A673 (cell line): ENCODE measurements around the gene GPR152. TPM values are rescaled to one million over a fixed set of nuclear protein-coding genes. Genes with fewer than 3 reads are reported as not detected.
A peak's percentile ranks its signal among the peaks of the same experiment; 100 is the strongest.
"Not testable (repeated sequence)": the region's sequence is repeated elsewhere in the genome, so short reads cannot be mapped to it uniquely, and the experiment has no call there.

Experiments
- BruUV-seq: library from RNA; stranded (reverse); fragments of 400-500 nt; replicated peaks from 2 replicates; lab custom pipeline; 2021; lab: Mats Ljungman, UMichigan
- CTCF ChIA-PET: fragments of 300-600 bp; sonication (Branson Sonifier 250); formaldehyde crosslinking; loops from one replicate; lab custom pipeline; 2022; ENCODE audit warnings: antibody characterized with exemption; lab: Charles Lee
- POLR2A ChIA-PET: fragments of 300-600 bp; sonication (Branson Sonifier 250); formaldehyde crosslinking; loops from one replicate; lab custom pipeline; 2022; ENCODE audit warnings: antibody characterized with exemption; ENCODE audit not compliant: low non-redundant PET; lab: Charles Lee
- DNase-seq: peaks from one replicate; pipeline ENCODE4 v3.0.0-alpha.2; 2015; ENCODE audit warnings: low spot score
- H3K27ac ChIP-seq: fragments of 200-600 bp; sonication (generic); 2 replicates; pipeline ENCODE4 v1.5.1; 2016; ENCODE audit warnings: mixed run types, low read depth, mild to moderate bottlenecking, mixed read lengths, antibody characterized with exemption, low read length; ENCODE audit not compliant: poor library complexity, severe bottlenecking
- H3K27me3 ChIP-seq: fragments of 200-600 bp; sonication (generic); replicated peaks from 2 replicates; pipeline ENCODE4 v1.6.1; 2017; ENCODE audit warnings: mixed run types, low read depth, mild to moderate bottlenecking, mixed read lengths, antibody characterized with exemption, low read length; ENCODE audit not compliant: insufficient read depth, poor library complexity
- H3K36me3 ChIP-seq: fragments of 200-600 bp; sonication (generic); 2 replicates; pipeline ENCODE4 v1.6.1; 2016; ENCODE audit warnings: mixed run types, mild to moderate bottlenecking, mixed read lengths, antibody characterized with exemption, low read length; ENCODE audit not compliant: insufficient read depth, poor library complexity, severe bottlenecking
- H3K4me1 ChIP-seq: fragments of 200-600 bp; sonication (generic); 2 replicates; pipeline ENCODE4 v1.6.1; 2017; ENCODE audit warnings: mixed run types, mild to moderate bottlenecking, mixed read lengths, antibody characterized with exemption, low read length; ENCODE audit not compliant: insufficient read depth, poor library complexity, severe bottlenecking
- H3K4me3 ChIP-seq: fragments of 200-600 bp; sonication (generic); 2 replicates; pipeline ENCODE4 v1.5.1; 2016; ENCODE audit warnings: low read depth, mixed run types, mild to moderate bottlenecking, mixed read lengths, low read length; ENCODE audit not compliant: poor library complexity, severe bottlenecking
- H3K9me3 ChIP-seq: fragments of 200-600 bp; sonication (generic); 2 replicates; pipeline ENCODE4 v1.6.1; 2016; ENCODE audit warnings: mixed run types, low read depth, mild to moderate bottlenecking, mixed read lengths, antibody characterized with exemption, low read length; ENCODE audit not compliant: poor library complexity, severe bottlenecking
- CTCF ChIP-seq: fragments of 300-800, 200-600 bp; sonication (generic); conservative IDR thresholded peaks from 2 replicates; pipeline ENCODE4 v1.5.1; 2017; ENCODE audit warnings: low read depth, mild to moderate bottlenecking, antibody characterized with exemption, low read length, moderate library complexity, mixed read lengths
- EZH2 ChIP-seq: fragments of 200-600 bp; sonication (generic); IDR thresholded peaks from 2 replicates; pipeline ENCODE4 v1.6.1; 2017; ENCODE audit warnings: borderline replicate concordance, low read depth, mild to moderate bottlenecking, mixed read lengths, antibody characterized with exemption, low read length; ENCODE audit not compliant: poor library complexity, severe bottlenecking
- intact Hi-C: fragments of 100-400 bp; cut with micrococcal nuclease; formaldehyde crosslinking; loops from one replicate; pipeline ENCODE4 v1.10.0; 2022; ENCODE audit not compliant: unreplicated experiment
- total RNA-seq: library from RNA; stranded (reverse); gene quantifications from 2 replicates; pipeline ENCODE4 v1.2.3, GENCODE V29; 2021

Gene GPR152
- total RNA-seq, 1 experiment from 2014 or later: not detected

GRCh38 chr11:67476692-67477091 lies 24.2 kb upstream of the GPR152 start:
- DNase-seq, POLR2A ChIA-PET, H3K4me3 ChIP-seq, H3K4me1 ChIP-seq, CTCF ChIA-PET, intact Hi-C loops, H3K36me3 ChIP-seq, BruUV-seq, H3K27me3 ChIP-seq, H3K27ac ChIP-seq, H3K9me3 ChIP-seq: not testable (repeated sequence)

DNA sequence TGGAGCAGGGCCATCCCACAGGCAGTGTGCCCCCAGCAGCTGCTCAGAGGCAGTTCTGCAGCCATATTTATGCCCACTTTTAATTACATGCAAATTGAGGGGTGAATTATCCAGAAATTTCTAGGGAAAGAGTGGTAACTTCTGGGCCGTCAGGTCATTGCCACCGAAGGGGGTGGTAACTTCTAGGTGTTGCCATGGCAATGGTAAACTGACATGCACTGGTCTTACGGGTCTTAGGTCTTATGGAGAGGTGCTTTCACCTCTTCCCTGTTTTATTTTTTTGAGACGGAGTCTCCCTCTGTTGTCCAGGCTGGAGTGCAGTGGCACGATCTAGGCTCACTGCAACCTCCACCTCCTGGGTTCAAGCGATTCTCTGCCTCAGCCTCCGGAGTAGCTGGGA lies 20.4 kb upstream of the GPR152 start:
- Histone ChIP-seq H3K9me3 (no peaks in the 10 kb centered on the region), H3K36me3 (no peaks in the 10 kb centered on the region), H3K27me3 (no peaks in the 10 kb centered on the region), H3K27ac (no peak overlapping the region), H3K4me1 (no peaks in the 10 kb centered on the region), H3K4me3 (no peak overlapping the region)
- DNase-seq: no peak
- TF ChIP-seq CTCF (no peak), EZH2 (no peak)
- no TSS peak for BruUV-seq
- POLR2A ChIA-PET: no interaction called here
- intact Hi-C loops: no loop called here
- CTCF ChIA-PET: no interaction called here

DNA sequence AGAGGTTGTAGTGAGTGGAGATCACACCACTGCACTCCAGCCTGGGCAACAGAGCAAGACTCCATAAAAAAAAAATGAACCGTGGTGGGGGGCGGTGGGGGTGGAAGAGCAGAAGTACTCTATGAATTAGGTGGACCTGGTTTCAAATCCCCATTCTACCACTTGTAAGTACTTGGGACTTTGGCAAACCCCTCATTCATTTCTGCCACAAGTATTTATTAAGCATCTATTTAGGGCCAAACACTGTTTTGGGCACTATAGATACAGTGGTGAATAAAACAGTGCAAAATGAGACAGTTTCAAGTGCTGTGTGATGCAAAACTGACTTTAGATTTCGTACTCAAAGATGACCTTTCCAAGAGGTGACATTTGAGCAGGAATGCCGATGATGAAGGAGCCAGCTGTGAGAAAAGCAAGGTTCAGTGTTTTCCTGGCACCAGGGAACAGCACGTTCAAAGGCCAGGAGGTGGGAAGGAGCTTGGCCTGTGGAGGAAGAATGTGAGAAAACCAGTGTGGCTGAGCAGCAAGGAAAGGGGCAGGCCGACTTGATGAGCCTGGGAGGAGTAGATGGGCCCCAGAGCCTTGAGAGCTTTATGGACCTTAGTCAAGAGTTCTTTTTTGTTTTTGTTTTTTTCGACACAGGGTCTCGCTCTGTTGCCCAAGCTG lies 17.9 kb upstream of the GPR152 start:
- Histone ChIP-seq H3K36me3 (no peaks in the 10 kb centered on the region), H3K9me3 (no peaks in the 10 kb centered on the region), H3K27ac (no peak overlapping the region), H3K27me3 (no peaks in the 10 kb centered on the region), H3K4me3 (no peak overlapping the region), H3K4me1 (peaks cover 1% of the 10 kb centered on the region)
- CTCF ChIA-PET: no interaction called here
- no peak for TF ChIP-seq EZH2
- no peak for TF ChIP-seq CTCF
- no peak for DNase-seq
- POLR2A ChIA-PET: no interaction called here
- intact Hi-C loops: no loop called here
- no TSS peak for BruUV-seq

DNA sequence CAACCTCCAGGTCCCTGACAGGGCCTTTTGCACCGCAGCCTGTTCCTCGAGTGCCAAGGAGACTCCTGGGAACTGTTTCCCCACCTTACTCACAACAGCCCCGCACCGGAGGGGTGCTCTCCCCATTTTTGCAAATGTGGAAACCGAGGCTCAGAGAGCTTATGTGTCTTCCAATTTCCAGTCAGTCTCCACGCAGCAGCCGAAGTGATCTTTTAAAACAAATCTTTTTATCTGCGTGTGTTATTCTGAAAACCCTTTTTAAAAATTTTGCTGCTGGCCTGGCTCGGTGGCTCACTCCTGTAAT lies 16.9 kb upstream of the GPR152 start:
- H3K9me3 ChIP-seq: no peaks in the 10 kb centered on the region
- H3K4me3 ChIP-seq: peak overlapping the region; percentile 84
- ChIA-PET POLR2A (no interaction called here), CTCF (interaction anchor here (0.7 kb wide), 1 partner anchor 1209 kb away, joined by 5 read pairs; no protein-coding TSS in a partner anchor)
- intact Hi-C loops: no loop called here
- TF ChIP-seq CTCF (no peak; the same call in 1 of the 2 replicates), EZH2 (no peak)
- no peaks in the 10 kb centered on the region for H3K27me3 ChIP-seq
- H3K36me3 ChIP-seq: no peaks in the 10 kb centered on the region
- H3K4me1 ChIP-seq: peaks cover 5% of the 10 kb centered on the region
- DNase-seq: no peak
- no TSS peak for BruUV-seq
- H3K27ac ChIP-seq: peak overlapping the region; percentile 59
